SH-SY5Y (cell line): Measurements from ENCODE around the gene KCNIP3.

Experiments
- GATA2 ChIP-seq: IDR thresholded peaks from 2 replicates; pipeline ENCODE4 v1.6.1; 2011; ENCODE audit warnings: mild to moderate bottlenecking, low read depth, low read length
- GATA3 ChIP-seq: IDR thresholded peaks from 2 replicates; pipeline ENCODE4 v1.6.1; 2011; ENCODE audit warnings: low read depth, mild to moderate bottlenecking, low read length, moderate library complexity

- no peak for TF ChIP-seq GATA3
- no peak for TF ChIP-seq GATA2
Measured at GRCh38 chr2:95300450-95300849, 3.3 kb downstream of the KCNIP3 start.
